ENCODE data around the gene CCL21. TPM values are rescaled to one million over a fixed set of nuclear protein-coding genes. Genes with fewer than 3 reads are reported as not detected.

CCL21 gene
- total RNA-seq, 4 donors from 2014 or later, result 6.5 to 207 (median 110) TPM

DNA sequence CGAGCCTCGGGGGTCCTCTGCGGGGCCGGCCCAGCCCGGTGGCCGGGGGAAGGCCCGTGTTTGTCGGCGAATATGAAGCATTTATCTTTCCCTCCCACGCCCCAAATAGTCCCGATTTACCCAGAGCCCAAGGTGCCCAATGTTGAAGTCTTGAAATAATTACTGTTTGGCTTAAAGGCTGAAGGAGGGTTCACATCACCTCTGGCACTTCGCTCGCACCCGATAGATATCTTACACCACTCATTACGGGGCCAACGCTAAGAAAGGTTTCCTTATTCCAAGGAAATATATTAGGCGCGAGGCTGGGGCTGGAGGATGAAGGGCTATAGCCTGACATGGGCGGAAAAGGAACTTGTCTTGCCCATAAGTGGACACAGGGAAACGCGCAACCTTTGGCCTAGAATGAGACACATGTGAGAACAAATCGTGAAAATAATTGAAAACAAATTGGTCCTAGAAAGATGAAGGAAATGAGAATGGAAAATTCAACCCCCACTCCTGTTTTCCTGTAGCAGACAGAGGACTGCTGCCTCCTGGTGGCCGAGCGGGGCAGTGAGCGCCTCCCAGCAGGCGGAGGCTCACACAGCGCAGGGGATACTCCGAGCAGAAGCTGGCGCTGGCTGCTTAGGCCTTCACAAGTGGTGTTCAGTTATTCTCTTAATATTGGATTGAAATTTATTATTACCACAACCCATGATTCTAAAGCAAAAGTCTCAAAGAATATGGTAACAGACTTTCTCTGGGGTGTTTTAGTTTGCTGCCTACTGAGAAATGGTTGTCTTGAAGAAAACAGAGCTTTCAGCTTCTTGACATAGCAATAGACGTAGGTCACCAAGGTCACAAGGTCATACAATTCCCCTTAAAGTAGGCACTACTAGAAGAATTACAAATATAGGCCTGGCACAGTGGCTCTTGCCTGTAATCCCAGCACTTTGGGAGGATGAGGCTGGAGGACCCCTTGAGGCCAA is 7.9 kb downstream of the CCL21 start:
- peak overlapping the region; percentile 6 to 91 (median 85) for H3K27ac ChIP-seq
- H3K27me3 ChIP-seq, result no peaks in the 10 kb centered on the region
- 5 to 6% methylated on average over 12 to 13 of the region's 30 CpGs for WGBS, 2 donors (ENCODE audit: low coverage in 1 of 2)
- H3K9me3 ChIP-seq, result no peaks in the 10 kb centered on the region
- peak; percentile 39 for TF ChIP-seq POLR2AphosphoS5 (IDR thresholded peaks at IDR 0.05)
- no peak for TF ChIP-seq EP300 (IDR thresholded peaks at IDR 0.05)
- TF ChIP-seq, protein P1, sequence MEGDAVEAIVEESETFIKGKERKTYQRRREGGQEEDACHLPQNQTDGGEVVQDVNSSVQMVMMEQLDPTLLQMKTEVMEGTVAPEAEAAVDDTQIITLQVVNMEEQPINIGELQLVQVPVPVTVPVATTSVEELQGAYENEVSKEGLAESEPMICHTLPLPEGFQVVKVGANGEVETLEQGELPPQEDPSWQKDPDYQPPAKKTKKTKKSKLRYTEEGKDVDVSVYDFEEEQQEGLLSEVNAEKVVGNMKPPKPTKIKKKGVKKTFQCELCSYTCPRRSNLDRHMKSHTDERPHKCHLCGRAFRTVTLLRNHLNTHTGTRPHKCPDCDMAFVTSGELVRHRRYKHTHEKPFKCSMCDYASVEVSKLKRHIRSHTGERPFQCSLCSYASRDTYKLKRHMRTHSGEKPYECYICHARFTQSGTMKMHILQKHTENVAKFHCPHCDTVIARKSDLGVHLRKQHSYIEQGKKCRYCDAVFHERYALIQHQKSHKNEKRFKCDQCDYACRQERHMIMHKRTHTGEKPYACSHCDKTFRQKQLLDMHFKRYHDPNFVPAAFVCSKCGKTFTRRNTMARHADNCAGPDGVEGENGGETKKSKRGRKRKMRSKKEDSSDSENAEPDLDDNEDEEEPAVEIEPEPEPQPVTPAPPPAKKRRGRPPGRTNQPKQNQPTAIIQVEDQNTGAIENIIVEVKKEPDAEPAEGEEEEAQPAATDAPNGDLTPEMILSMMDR (IDR thresholded peaks at IDR 0.05), result peak; percentile 94 to 98 (median 96)
- TF ChIP-seq POLR2A (IDR thresholded peaks at IDR 0.05), result no peak
- peak; percentile 88 for ATAC-seq
- H3K4me1 ChIP-seq, result peaks cover 0 to 17% (median 0%) of the 10 kb centered on the region in 3 donors
- H3K4me3 ChIP-seq, result peak overlapping the region; percentile 68 to 78
- H3K36me3 ChIP-seq, result no peaks in the 10 kb centered on the region

DNA sequence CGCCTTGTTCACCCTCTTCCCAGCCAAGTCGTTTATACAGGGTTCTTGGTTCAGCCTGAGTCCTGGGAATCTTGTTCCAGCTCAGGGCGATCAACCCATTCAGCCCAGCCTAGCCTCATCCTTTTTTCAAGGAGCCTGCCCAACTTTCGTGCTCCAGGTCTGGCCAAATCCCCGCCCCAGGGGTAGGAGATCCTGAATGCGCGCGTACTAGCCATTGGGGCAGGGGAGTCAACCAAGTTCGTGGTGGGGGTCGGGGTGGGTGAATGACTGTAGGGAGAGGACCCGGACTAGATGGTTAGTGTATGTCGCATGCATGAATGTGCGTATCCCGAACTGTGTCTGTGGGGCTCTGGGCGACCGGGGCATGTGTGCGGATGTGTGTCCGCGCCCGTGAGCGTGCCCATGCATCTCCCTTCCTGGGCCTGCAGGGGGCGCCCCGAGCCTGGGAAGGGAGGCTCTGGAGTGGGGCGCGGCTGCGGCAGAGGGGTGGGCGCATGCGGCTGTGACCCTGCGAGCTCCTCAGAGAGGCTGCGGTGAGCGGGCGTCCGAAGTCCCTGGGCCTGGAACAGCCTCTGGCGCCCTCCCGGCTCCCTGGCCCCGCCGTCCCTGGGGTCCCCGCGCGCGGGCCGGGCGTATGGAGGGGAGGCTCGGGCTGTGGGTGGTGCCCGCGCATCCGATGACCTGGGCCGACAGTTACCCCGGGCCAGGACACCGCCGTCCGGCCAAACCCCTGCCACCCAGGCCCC is 8.7 kb downstream of the CCL21 start:
- H3K4me1 ChIP-seq, result peaks cover 0 to 17% (median 0%) of the 10 kb centered on the region in 3 donors
- peak overlapping the region; percentile 6 to 91 (median 85) for H3K27ac ChIP-seq
- no peaks in the 10 kb centered on the region for H3K36me3 ChIP-seq
- H3K27me3 ChIP-seq, result no peaks in the 10 kb centered on the region
- peak overlapping the region; percentile 68 to 78 for H3K4me3 ChIP-seq
- 19 to 34% methylated on average over 3 to 6 of the region's 52 CpGs for WGBS, 2 donors (ENCODE audit: low coverage in 1 of 2)
- ATAC-seq, result peak; percentile 90
- no peaks in the 10 kb centered on the region for H3K9me3 ChIP-seq
- TF ChIP-seq POLR2A (IDR thresholded peaks at IDR 0.05) (no peak), POLR2AphosphoS5 (IDR thresholded peaks at IDR 0.05) (no peak), EP300 (IDR thresholded peaks at IDR 0.05) (no peak)
- TF ChIP-seq, protein P1 (IDR thresholded peaks at IDR 0.05), result peak; percentile 79 to 96 (median 84)

DNA sequence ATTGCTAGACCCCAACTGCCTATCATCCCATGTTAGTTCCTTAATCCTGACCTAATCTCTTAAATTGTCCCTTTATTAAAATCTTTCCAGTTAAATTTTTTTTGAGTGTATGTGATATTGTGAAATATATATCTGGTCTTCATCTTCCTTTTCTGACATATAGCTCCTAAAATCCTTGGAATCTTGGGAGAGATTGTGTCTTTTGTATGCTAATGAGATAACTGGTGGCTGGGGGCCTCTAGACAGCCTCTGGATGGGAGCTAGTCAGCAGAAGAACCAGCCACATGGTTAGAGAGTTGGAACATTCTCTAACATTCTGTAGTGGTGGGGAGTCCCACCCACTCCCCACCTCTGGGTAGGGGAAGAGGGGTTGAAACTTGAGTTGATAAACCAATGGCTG is 15.1 kb downstream of the CCL21 start:
- Histone ChIP-seq H3K27ac (no peak overlapping the region), H3K27me3 (no peaks in the 10 kb centered on the region), H3K4me1 (no peaks in the 10 kb centered on the region), H3K36me3 (no peaks in the 10 kb centered on the region), H3K4me3 (no peak overlapping the region), H3K9me3 (no peaks in the 10 kb centered on the region)
- ATAC-seq, result no peak
- TF ChIP-seq EP300 (IDR thresholded peaks at IDR 0.05) (no peak), POLR2A (IDR thresholded peaks at IDR 0.05) (no peak), POLR2AphosphoS5 (IDR thresholded peaks at IDR 0.05) (no peak)
- TF ChIP-seq, protein P1 (IDR thresholded peaks at IDR 0.05), result no peak

DNA sequence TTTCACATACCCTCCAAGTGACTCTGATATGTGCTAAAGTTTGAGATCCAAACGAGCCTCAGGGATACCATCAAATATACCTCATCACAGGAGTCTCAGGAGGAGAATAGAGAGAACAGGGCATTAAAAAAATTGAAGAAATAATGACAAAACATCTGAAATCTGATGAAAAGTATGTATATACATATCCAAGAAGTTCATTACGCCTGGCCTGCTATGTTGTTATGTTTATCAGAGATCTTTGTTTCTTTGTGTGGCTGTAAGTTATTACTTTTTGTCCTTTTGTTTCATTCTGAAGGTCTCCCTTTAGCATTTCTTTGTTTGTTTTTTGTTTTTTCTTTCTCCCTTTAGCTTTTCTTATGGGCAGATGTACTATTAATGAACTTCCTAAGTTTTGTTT is 16.4 kb downstream of the CCL21 start:
- Histone ChIP-seq H3K9me3 (no peaks in the 10 kb centered on the region), H3K4me1 (peaks cover 0 to 4% (median 0%) of the 10 kb centered on the region in 3 donors), H3K27ac (no peak overlapping the region), H3K36me3 (no peaks in the 10 kb centered on the region), H3K4me3 (no peak overlapping the region), H3K27me3 (no peaks in the 10 kb centered on the region)
- no peak for ATAC-seq
- no peak for TF ChIP-seq POLR2AphosphoS5 (IDR thresholded peaks at IDR 0.05)
- TF ChIP-seq POLR2A (IDR thresholded peaks at IDR 0.05), result no peak
- TF ChIP-seq, protein P1 (IDR thresholded peaks at IDR 0.05), result no peak
- TF ChIP-seq EP300 (IDR thresholded peaks at IDR 0.05), result no peak
- WGBS, 2 donors (ENCODE audit: low coverage in 1 of 2), result 76 to 81% methylated on average over 1 to 2 of the region's 2 CpGs
